ENCODE measurements around the gene PDCD1.

GRCh38 chr2:241833101-241833663, 25.5 kb downstream of the PDCD1 start:
- TF ChIP-seq POLR2AphosphoS5 (IDR thresholded peaks at IDR 0.05; ENCODE audit: low read depth, low read length) (no peak), TAF1 (IDR thresholded peaks at IDR 0.05; ENCODE audit: borderline replicate concordance, insufficient read depth, low read length) (no peak), SIN3A (IDR thresholded peaks at IDR 0.05; ENCODE audit: borderline replicate concordance, insufficient read depth, low read length) (no peak)

Data from PFSK-1 (cell line).